ENCODE results near the gene NT5DC1.
"Not testable (repeated sequence)": the region's sequence is repeated elsewhere in the genome, so short reads cannot be mapped to it uniquely, and the experiment has no call there.

DNA sequence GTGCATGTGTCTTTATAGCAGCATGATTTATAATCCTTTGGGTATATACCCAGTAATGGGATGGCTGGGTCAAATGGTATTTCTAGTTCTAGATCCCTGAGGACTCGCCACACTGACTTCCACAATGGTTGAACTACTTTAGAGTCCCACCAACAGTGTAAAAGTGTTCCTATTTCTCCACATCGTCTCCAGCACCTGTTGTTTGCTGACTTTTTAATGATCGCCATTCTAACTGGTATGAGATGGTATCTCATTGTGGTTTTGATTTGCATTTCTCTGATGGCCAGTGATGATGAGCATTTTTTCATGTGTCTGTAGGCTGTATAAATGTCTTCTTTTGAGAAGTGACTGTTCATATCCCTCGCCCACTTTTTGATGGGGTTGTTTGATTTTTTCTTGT lies 184.3 kb downstream of the NT5DC1 start:
- TF ChIP-seq, protein P1, sequence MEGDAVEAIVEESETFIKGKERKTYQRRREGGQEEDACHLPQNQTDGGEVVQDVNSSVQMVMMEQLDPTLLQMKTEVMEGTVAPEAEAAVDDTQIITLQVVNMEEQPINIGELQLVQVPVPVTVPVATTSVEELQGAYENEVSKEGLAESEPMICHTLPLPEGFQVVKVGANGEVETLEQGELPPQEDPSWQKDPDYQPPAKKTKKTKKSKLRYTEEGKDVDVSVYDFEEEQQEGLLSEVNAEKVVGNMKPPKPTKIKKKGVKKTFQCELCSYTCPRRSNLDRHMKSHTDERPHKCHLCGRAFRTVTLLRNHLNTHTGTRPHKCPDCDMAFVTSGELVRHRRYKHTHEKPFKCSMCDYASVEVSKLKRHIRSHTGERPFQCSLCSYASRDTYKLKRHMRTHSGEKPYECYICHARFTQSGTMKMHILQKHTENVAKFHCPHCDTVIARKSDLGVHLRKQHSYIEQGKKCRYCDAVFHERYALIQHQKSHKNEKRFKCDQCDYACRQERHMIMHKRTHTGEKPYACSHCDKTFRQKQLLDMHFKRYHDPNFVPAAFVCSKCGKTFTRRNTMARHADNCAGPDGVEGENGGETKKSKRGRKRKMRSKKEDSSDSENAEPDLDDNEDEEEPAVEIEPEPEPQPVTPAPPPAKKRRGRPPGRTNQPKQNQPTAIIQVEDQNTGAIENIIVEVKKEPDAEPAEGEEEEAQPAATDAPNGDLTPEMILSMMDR (IDR thresholded peaks at IDR 0.05) = not testable (repeated sequence)
- TF ChIP-seq POLR2A (IDR thresholded peaks at IDR 0.05) = not testable (repeated sequence)
